Stimulated activated CD4-positive, alpha-beta T cell treated with anti-CD3 and anti-CD28 coated beads, TNF-alpha, amount 100 ng/mL, for 4 hours (primary cell): ENCODE measurements around the gene PPP1R1B.
A peak's percentile ranks its signal among the peaks of the same experiment; 100 is the strongest.

Source experiments
- DNase-seq, 3 experiments: peaks; one replicate each; pipeline ENCODE4 v3.0.0-alpha.2; 2020; ENCODE audit warnings: low read depth in 3 of 3

PPP1R1B gene

GRCh38 chr17:39632153-39632941 lies 5.6 kb downstream of the PPP1R1B start:
- DNase-seq, result no peak

- no peak for DNase-seq
Measured at GRCh38 chr17:39633570-39634183, 6.9 kb downstream of the PPP1R1B start.

- DNase-seq, result no peak
Measured at GRCh38 chr17:39634384-39634871, 7.7 kb downstream of the PPP1R1B start.

- no peak for DNase-seq
Measured at GRCh38 chr17:39635614-39636176, 8.9 kb downstream of the PPP1R1B start.

- peak in 1 of 3 experiments; percentile 16 for DNase-seq
Measured at GRCh38 chr17:39636587-39636926, 9.8 kb downstream of the PPP1R1B start.

- peak; percentile 81 to 88 (median 82) for DNase-seq
Measured at GRCh38 chr17:39636927-39637736, 10.4 kb downstream of the PPP1R1B start, which contains the start of gene STARD3. TSS of gene STARD3 (plus strand) at chr17:39637144. CDS start at chr17:39653532, 16,388 bp downstream.

GRCh38 chr17:39638317-39638716 lies 11.6 kb downstream of the PPP1R1B start:
- no peak for DNase-seq

- DNase-seq, result no peak
Measured at GRCh38 chr17:39639043-39639442, 12.3 kb downstream of the PPP1R1B start.

- no peak for DNase-seq
Measured at GRCh38 chr17:39639566-39640458, 13.1 kb downstream of the PPP1R1B start.

- DNase-seq, result no peak
Measured at GRCh38 chr17:39640591-39641031, 13.9 kb downstream of the PPP1R1B start.

- DNase-seq, result no peak
Measured at GRCh38 chr17:39641097-39641496, 14.3 kb downstream of the PPP1R1B start.

- no peak for DNase-seq
Measured at GRCh38 chr17:39641883-39642282, 15.1 kb downstream of the PPP1R1B start.

- no peak for DNase-seq
Measured at GRCh38 chr17:39642291-39643074, 15.7 kb downstream of the PPP1R1B start.

- no peak for DNase-seq
Measured at GRCh38 chr17:39643271-39643670, 16.5 kb downstream of the PPP1R1B start.

GRCh38 chr17:39647256-39647655 lies 20.5 kb downstream of the PPP1R1B start:
- DNase-seq, result no peak

GRCh38 chr17:39648616-39649366 lies 22.0 kb downstream of the PPP1R1B start:
- DNase-seq, result no peak

- no peak for DNase-seq
Measured at GRCh38 chr17:39650121-39650579, 23.4 kb downstream of the PPP1R1B start.

- no peak for DNase-seq
Measured at GRCh38 chr17:39651923-39652586, 25.3 kb downstream of the PPP1R1B start.
